Gastrocnemius medialis (tissue), 4 donors: ENCODE data around the gene GDF10.

ENCODE experiments used
- CTCF ChIP-seq, 5 experiments: fragments of 450-650 bp in 3 of 5; fragments of 200-600 bp in 2 of 5; sonication (generic) in 2 of 5; IDR thresholded peaks in 4 of 5; conservative IDR thresholded peaks in 1 of 5; 1 replicate in 4 of 5; 2 replicates in 1 of 5; pipeline ENCODE4 v1.5.1; 2016 to 2019; ENCODE audit warnings: antibody characterized with exemption in 5 of 5, mild to moderate bottlenecking in 3 of 5, moderate library complexity in 3 of 5
- POLR2A ChIP-seq, 2 donors: fragments of 450-650 bp; IDR thresholded peaks; one replicate each; pipeline ENCODE4 v1.6.1; 2017; ENCODE audit warnings: antibody characterized with exemption in 2 of 2, mild to moderate bottlenecking in 2 of 2, moderate library complexity in 2 of 2

DNA sequence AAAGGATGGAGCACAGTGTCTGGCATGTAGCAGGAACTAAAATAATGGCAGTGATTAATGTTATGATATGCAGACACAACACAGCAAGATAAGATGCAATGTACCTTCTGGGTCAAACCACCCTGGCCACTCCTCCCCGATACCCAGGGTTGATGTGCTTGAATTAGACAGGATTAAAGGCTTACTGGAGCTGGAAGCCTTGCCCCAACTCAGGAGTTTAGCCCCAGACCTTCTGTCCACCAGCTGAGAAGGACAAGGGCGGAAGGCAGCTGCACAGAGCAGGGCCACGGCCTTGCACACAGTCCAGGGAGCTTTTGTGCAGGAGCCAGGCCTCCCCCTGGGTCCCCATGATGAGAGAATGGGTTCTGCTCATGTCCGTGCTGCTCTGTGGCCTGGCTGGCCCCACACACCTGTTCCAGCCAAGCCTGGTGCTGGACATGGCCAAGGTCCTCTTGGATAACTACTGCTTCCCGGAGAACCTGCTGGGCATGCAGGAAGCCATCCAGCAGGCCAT lies 48.2 kb downstream of the GDF10 start, which contains the start of gene RBP3:
- TF ChIP-seq CTCF (IDR thresholded peaks at IDR 0.05 in 4 of 5, conservative IDR thresholded peaks at IDR 0.05 in 1 of 5) (no peak), POLR2A (IDR thresholded peaks at IDR 0.05) (no peak)
